HEK293 (cell line): ENCODE results near the gene TAMALIN.
A peak's percentile ranks its signal among the peaks of the same experiment; 100 is the strongest.

ENCODE experiments used
- CTCF ChIA-PET: fragments of 350-600 bp; formaldehyde crosslinking; extraction: SDS; loops from one replicate; lab custom pipeline; 2021; ENCODE audit warnings: antibody characterized with exemption; lab: Yijun Ruan, JAX
- POLR2A ChIA-PET: fragments of 300-600 bp; formaldehyde crosslinking; extraction: SDS; loops from one replicate; lab custom pipeline; 2020; ENCODE audit warnings: antibody characterized with exemption, inconsistent platforms; lab: Yijun Ruan, JAX
- H3K27ac ChIP-seq: fragments of 200-500 bp; sonication (Bioruptor generic); 2 replicates; pipeline ENCODE4 v1.5.1; 2014; ENCODE audit warnings: low read depth, low read length, control low read depth, inconsistent platforms; ENCODE audit errors: extremely low read depth
- H3K36me3 ChIP-seq, 2 experiments: fragments of 200-500 bp in 1 of 2; sonication (Bioruptor generic) in 1 of 2; 1 replicate in 1 of 2; 2 replicates in 1 of 2; pipeline ENCODE4 v1.5.1; 2014 to 2017; ENCODE audit warnings: inconsistent platforms in 2 of 2, low read length in 2 of 2; ENCODE audit not compliant: control insufficient read depth in 2 of 2, insufficient read depth in 1 of 2
- H3K4me1 ChIP-seq: fragments of 200-500 bp; sonication (Bioruptor generic); 2 replicates; pipeline ENCODE4 v1.5.1; 2014; ENCODE audit warnings: mild to moderate bottlenecking, low read length, inconsistent platforms; ENCODE audit not compliant: control insufficient read depth, insufficient read depth
- H3K4me3 ChIP-seq: 2 replicates; pipeline ENCODE4 v1.5.1; 2011; ENCODE audit warnings: low read depth, mild to moderate bottlenecking, control low read depth, low read length, moderate library complexity
- H3K9me3 ChIP-seq: fragments of 200-500 bp; sonication (Bioruptor generic); 2 replicates; pipeline ENCODE4 v1.5.1; 2014; ENCODE audit warnings: low read depth, low read length, inconsistent platforms; ENCODE audit not compliant: control insufficient read depth, insufficient read depth
- BCL11A ChIP-seq: fragments of 450-650 bp; formaldehyde crosslinking; IDR thresholded peaks from 2 replicates; pipeline ENCODE4 v1.5.1; 2016; ENCODE audit warnings: low read depth, missing biosample characterization, missing genetic modification characterization
- HOXA7 ChIP-seq: sonication (generic); formaldehyde crosslinking; IDR thresholded peaks from 2 replicates; pipeline ENCODE4 v1.8.1; 2022; ENCODE audit warnings: missing genetic modification reagents, borderline replicate concordance
- KLF1 ChIP-seq: fragments of 450-650 bp; formaldehyde crosslinking; IDR thresholded peaks from 2 replicates; pipeline ENCODE4 v1.5.1; 2016; ENCODE audit warnings: missing biosample characterization, missing genetic modification characterization
- KLF8 ChIP-seq: fragments of 450-650 bp; formaldehyde crosslinking; IDR thresholded peaks from 2 replicates; pipeline ENCODE4 v1.5.1; 2016; ENCODE audit warnings: missing biosample characterization, missing genetic modification characterization
- MYNN ChIP-seq: fragments of 450-650 bp; formaldehyde crosslinking; IDR thresholded peaks from 2 replicates; pipeline ENCODE4 v1.5.1; 2016; ENCODE audit warnings: missing biosample characterization, missing genetic modification characterization, borderline replicate concordance
- REPIN1 ChIP-seq: fragments of 450-650 bp; formaldehyde crosslinking; IDR thresholded peaks from 2 replicates; pipeline ENCODE4 v1.5.1; 2017; ENCODE audit warnings: missing biosample characterization, missing genetic modification characterization, low read depth
- SCRT2 ChIP-seq: fragments of 450-650 bp; formaldehyde crosslinking; IDR thresholded peaks from 2 replicates; pipeline ENCODE4 v1.5.1; 2016; ENCODE audit warnings: missing biosample characterization, missing genetic modification characterization
- ZIC2 ChIP-seq: fragments of 450-650 bp; formaldehyde crosslinking; IDR thresholded peaks from 2 replicates; pipeline ENCODE4 v1.5.1; 2016; ENCODE audit warnings: missing biosample characterization, missing genetic modification characterization
- ZNF112 ChIP-seq: fragments of 450-650 bp; formaldehyde crosslinking; IDR thresholded peaks from 2 replicates; pipeline ENCODE4 v1.5.0; 2017; ENCODE audit warnings: missing biosample characterization, missing genetic modification characterization
- ZNF157 ChIP-seq: fragments of 450-650 bp; formaldehyde crosslinking; IDR thresholded peaks from 2 replicates; pipeline ENCODE4 v1.5.1; 2016; ENCODE audit warnings: missing biosample characterization, missing genetic modification characterization
- ZNF211 ChIP-seq: fragments of 450-650 bp; formaldehyde crosslinking; IDR thresholded peaks from 2 replicates; pipeline ENCODE4 v1.5.1; 2016; ENCODE audit warnings: low read depth, missing biosample characterization, missing genetic modification characterization
- ZNF311 ChIP-seq: fragments of 450-650 bp; formaldehyde crosslinking; IDR thresholded peaks from 2 replicates; pipeline ENCODE4 v1.5.1; 2017; ENCODE audit warnings: missing biosample characterization, missing genetic modification characterization, borderline replicate concordance
- ZNF324 ChIP-seq: fragments of 450-650 bp; formaldehyde crosslinking; IDR thresholded peaks from 2 replicates; pipeline ENCODE4 v1.5.1; 2016; ENCODE audit warnings: missing biosample characterization, missing genetic modification characterization
- ZNF600 ChIP-seq: fragments of 450-650 bp; formaldehyde crosslinking; IDR thresholded peaks from 2 replicates; pipeline ENCODE4 v1.5.1; 2016; ENCODE audit warnings: missing biosample characterization, missing genetic modification characterization
- ZNF621 ChIP-seq: fragments of 450-650 bp; formaldehyde crosslinking; IDR thresholded peaks from 2 replicates; pipeline ENCODE4 v1.5.1; 2017; ENCODE audit warnings: missing biosample characterization, missing genetic modification characterization
- ZNF624 ChIP-seq: fragments of 450-650 bp; formaldehyde crosslinking; IDR thresholded peaks from 2 replicates; pipeline ENCODE4 v1.5.1; 2017; ENCODE audit warnings: missing biosample characterization, missing genetic modification characterization
- ZNF654 ChIP-seq: fragments of 450-650 bp; formaldehyde crosslinking; IDR thresholded peaks from 2 replicates; pipeline ENCODE4 v1.5.1; 2016; ENCODE audit warnings: low read depth, missing biosample characterization, missing genetic modification characterization

The TAMALIN gene

DNA sequence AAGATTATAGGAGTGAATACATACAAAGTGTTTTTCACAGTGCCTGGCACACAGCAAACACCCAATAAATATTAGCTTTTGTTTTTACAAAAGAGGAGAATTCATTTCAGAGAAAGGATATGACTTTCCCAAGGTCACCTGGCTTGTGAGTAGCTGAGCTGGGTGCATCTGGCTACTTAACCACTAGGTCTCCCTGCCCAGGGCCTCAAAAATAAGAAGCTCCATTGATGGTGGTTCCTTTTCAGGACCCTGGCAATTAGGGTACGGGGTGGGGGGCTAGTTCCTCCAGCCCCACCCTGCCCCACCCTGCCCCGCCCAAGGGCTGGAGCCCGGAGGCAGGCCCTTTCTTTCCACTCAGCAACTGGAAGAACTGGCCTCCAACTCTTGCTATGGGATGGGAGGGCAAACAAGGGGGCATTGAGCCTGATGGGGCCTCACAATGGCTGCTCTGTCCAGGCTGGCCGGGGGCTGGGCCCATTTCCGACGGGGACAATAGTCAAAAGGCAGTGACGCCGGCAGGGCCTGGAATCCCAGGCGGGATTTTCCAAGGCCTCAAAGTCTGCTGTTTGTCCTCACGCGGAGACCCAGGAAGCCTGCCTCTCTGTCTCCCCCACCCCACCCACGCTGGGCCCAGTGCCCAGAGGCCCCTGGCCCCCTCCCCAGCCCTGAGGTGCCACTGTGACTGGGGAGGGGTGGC is 54.9 kb downstream of the TAMALIN start:
- ChIA-PET CTCF (interaction anchor here (0.7 to 34.8 kb wide), 4 partner anchors 9 to 266 kb away, joined by 3 to 794 read pairs (median 4); no protein-coding TSS in a partner anchor), POLR2A (no interaction called here)
- H3K27ac ChIP-seq = no peak overlapping the region
- H3K9me3 ChIP-seq = no peaks in the 10 kb centered on the region
- no peak overlapping the region for H3K4me3 ChIP-seq
- H3K36me3 ChIP-seq = peaks cover 0 to 21% of the 10 kb centered on the region in 2 experiments; a peak in 1 of 3 replicates
- TF ChIP-seq KLF8 (tag by site-specific recombination) (peak; percentile 45; the same call in 1 of the 2 replicates), KLF1 (tag by site-specific recombination) (peak; percentile 73), ZNF157 (tag by site-specific recombination) (no peak)
- no peaks in the 10 kb centered on the region for H3K4me1 ChIP-seq

- Histone ChIP-seq H3K9me3 (no peaks in the 10 kb centered on the region), H3K36me3 (peaks cover 0 to 13% of the 10 kb centered on the region in 2 experiments; a peak in 1 of 3 replicates), H3K4me3 (no peak overlapping the region), H3K4me1 (no peaks in the 10 kb centered on the region), H3K27ac (no peak overlapping the region)
- ChIA-PET POLR2A (no interaction called here), CTCF (interaction anchor here (0.6 to 34.8 kb wide), 5 partner anchors 20 to 70 kb away, joined by 3 to 794 read pairs (median 3); no protein-coding TSS in a partner anchor)
- TF ChIP-seq ZNF211 (tag by site-specific recombination) (no peak), BCL11A (tag by site-specific recombination) (no peak), ZNF311 (tag by site-specific recombination) (no peak), SCRT2 (no peak), REPIN1 (tag by site-specific recombination) (no peak), ZNF600 (tag by site-specific recombination) (no peak), ZNF654 (no peak), ZNF157 (tag by site-specific recombination) (no peak), HOXA7 (no peak), ZNF112 (no peak), MYNN (tag by site-specific recombination) (no peak), ZNF621 (tag by site-specific recombination) (no peak), ZNF624 (tag by site-specific recombination) (no peak)
These were observed 55.7 kb downstream of the TAMALIN start for GRCh38 chr12:52062167-52063081.

DNA sequence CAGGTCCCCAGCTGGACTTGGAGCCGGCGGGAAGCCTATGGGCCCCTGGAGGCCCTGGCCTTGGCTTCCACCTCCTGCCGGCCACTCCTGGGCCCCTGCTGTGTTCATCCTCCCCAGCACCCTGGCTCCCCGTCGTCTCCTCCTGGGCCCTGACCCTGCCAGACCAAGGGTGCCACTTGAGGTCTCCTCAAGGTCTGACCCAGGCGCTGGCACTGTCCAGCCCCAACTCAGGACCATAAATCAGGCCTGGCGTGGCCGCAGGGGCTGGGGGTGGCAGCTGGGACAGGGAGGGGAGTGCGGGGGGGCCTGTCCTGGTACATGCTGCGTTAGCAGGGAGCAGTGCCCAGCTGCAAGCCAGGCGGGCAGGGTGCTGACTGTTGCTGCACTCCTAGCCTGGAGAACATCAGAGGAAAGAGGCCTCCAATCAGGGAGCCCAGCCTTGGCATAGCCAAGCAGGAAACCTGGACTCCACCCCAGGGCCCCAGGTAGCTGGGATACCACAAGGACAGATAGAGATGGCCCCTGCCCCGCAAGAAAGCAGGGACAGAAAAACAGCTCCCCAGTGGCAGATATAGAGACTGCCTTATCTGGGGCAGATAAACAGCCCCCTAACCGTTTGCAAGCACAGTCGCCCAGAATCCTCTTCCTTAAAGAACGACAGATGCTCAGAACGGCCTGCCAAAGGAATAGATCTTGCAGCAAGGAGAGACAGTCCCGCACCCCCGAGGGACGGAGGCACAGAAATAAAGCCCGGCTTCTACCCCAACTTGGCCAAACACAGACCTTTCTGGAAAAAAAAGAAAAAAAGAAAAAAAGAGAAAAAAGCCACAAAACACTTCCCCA is 56.6 kb downstream of the TAMALIN start:
- POLR2A ChIA-PET = no interaction called here
- H3K4me3 ChIP-seq = no peak overlapping the region
- peaks cover 0 to 11% of the 10 kb centered on the region in 2 experiments; a peak in 1 of 3 replicates for H3K36me3 ChIP-seq
- H3K4me1 ChIP-seq = no peaks in the 10 kb centered on the region
- no peak overlapping the region for H3K27ac ChIP-seq
- CTCF ChIA-PET = interaction anchor here (0.7 to 34.8 kb wide), 4 partner anchors 19 to 70 kb away, joined by 3 to 794 read pairs (median 4); no protein-coding TSS in a partner anchor
- no peaks in the 10 kb centered on the region for H3K9me3 ChIP-seq
- TF ChIP-seq ZIC2 (peak; percentile 82), ZNF324 (tag by site-specific recombination) (no peak)
